ENCODE measurements around the gene LASP1NB.

LASP1NB gene

DNA sequence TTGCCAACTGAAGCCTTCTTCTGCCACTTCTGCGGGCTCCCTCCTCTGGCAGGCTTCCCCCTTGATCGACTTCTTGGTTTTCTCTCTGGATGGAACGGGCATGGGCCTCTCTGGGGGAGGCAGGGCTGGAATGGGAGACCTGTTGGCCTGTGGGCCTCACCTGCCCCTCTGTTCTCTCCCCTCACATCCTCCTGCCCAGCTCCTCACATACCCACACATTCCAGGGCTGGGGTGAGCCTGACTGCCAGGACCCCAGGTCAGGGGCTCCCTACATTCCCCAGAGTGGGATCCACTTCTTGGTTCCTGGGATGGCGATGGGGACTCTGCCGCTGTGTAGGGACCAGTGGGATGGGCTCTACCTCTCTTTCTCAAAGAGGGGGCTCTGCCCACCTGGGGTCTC is 6.5 kb upstream of the LASP1NB start:
- CTCF ChIA-PET = no interaction called here
- POLR2A ChIA-PET = interaction anchor here (0.5 kb wide), 1 partner anchor 16 kb away, joined by 3 read pairs; no protein-coding TSS in a partner anchor
- DNase-seq (ENCODE audit: extremely low spot score) = no peak
- TF ChIP-seq, protein P1, sequence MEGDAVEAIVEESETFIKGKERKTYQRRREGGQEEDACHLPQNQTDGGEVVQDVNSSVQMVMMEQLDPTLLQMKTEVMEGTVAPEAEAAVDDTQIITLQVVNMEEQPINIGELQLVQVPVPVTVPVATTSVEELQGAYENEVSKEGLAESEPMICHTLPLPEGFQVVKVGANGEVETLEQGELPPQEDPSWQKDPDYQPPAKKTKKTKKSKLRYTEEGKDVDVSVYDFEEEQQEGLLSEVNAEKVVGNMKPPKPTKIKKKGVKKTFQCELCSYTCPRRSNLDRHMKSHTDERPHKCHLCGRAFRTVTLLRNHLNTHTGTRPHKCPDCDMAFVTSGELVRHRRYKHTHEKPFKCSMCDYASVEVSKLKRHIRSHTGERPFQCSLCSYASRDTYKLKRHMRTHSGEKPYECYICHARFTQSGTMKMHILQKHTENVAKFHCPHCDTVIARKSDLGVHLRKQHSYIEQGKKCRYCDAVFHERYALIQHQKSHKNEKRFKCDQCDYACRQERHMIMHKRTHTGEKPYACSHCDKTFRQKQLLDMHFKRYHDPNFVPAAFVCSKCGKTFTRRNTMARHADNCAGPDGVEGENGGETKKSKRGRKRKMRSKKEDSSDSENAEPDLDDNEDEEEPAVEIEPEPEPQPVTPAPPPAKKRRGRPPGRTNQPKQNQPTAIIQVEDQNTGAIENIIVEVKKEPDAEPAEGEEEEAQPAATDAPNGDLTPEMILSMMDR (IDR thresholded peaks at IDR 0.05; ENCODE audit: control extremely low read depth, extremely low read depth, low read depth, missing control alignments) = no peak

DNA sequence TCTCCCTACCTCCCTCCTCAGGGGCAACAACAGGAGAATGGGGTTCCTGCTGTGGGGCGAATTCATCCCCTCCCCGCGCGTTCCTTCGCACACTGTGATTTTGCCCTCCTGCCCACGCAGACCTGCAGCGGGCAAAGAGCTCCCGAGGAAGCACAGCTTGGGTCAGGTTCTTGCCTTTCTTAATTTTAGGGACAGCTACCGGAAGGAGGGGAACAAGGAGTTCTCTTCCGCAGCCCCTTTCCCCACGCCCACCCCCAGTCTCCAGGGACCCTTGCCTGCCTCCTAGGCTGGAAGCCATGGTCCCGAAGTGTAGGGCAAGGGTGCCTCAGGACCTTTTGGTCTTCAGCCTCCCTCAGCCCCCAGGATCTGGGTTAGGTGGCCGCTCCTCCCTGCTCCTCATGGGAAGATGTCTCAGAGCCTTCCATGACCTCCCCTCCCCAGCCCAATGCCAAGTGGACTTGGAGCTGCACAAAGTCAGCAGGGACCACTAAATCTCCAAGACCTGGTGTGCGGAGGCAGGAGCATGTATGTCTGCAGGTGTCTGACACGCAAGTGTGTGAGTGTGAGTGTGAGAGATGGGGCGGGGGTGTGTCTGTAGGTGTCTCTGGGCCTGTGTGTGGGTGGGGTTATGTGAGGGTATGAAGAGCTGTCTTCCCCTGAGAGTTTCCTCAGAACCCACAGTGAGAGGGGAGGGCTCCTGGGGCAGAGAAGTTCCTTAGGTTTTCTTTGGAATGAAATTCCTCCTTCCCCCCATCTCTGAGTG is 5.9 kb upstream of the LASP1NB start:
- CTCF ChIA-PET = no interaction called here
- no peak for DNase-seq (ENCODE audit: extremely low spot score)
- POLR2A ChIA-PET = no interaction called here
- TF ChIP-seq, protein P1 (IDR thresholded peaks at IDR 0.05; ENCODE audit: control extremely low read depth, extremely low read depth, low read depth, missing control alignments) = no peak

- CTCF ChIA-PET = no interaction called here
- DNase-seq (ENCODE audit: extremely low spot score) = no peak
- POLR2A ChIA-PET = no interaction called here
- TF ChIP-seq, protein P1 (IDR thresholded peaks at IDR 0.05; ENCODE audit: control extremely low read depth, extremely low read depth, low read depth, missing control alignments) = no peak
These were observed 4.8 kb upstream of the LASP1NB start for GRCh38 chr17:38920374-38921291.

GRCh38 chr17:38921756-38922411 is 3.5 kb upstream of the LASP1NB start:
- POLR2A ChIA-PET = interaction anchor here (0.6 kb wide), 1 partner anchor 529 kb away, joined by 7 read pairs; the partner anchor contains the start of gene MED1
- no peak for DNase-seq (ENCODE audit: extremely low spot score)

GRCh38 chr17:38922538-38923297 is 2.7 kb upstream of the LASP1NB start:
- no peak for DNase-seq (ENCODE audit: extremely low spot score)
- TF ChIP-seq, protein P1 (IDR thresholded peaks at IDR 0.05; ENCODE audit: control extremely low read depth, extremely low read depth, low read depth, missing control alignments) = no peak
- POLR2A ChIA-PET = interaction anchor here (0.6 kb wide), 1 partner anchor 528 kb away, joined by 7 read pairs; the partner anchor contains the start of gene MED1
- CTCF ChIA-PET = interaction anchor here (0.7 to 3.6 kb wide), 10 partner anchors 8 to 251 kb away, joined by 3 to 9 read pairs (median 5); no protein-coding TSS in a partner anchor

More at GRCh38 chr17:38921756-38922411, 3.5 kb upstream of the LASP1NB start:
- CTCF ChIA-PET = interaction anchor here (0.7 to 3.6 kb wide), 4 partner anchors 9 to 231 kb away, joined by 3 to 9 read pairs (median 5); no protein-coding TSS in a partner anchor
- TF ChIP-seq, protein P1 (IDR thresholded peaks at IDR 0.05; ENCODE audit: control extremely low read depth, extremely low read depth, low read depth, missing control alignments) = no peak
